Measurements from ENCODE around the gene IGFLR1.
"Not testable (repeated sequence)": the region's sequence is repeated elsewhere in the genome, so short reads cannot be mapped to it uniquely, and the experiment has no call there.

IGFLR1 gene

DNA sequence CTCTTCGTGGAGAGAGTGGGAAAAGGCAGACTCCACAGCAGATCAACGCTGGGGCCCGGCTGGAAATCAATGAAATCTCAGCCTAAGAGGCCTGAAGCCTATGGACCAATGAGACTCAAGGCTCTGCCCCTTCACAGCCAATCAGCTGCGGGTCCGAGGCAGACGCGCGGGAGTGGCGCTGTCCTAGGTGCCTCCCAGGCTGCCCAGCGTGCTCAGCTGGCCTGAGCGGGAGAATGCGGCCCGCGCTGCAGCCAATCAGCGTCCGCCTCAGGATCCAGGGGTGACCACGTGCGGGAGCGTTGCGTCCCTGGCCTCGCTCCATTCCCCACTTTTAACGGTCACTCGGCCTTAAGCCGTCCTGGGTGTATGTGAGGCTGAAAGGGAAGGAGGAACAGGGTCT is 38.0 kb downstream of the IGFLR1 start, which contains the start of gene ZBTB32:
Gene ZBTB32 (plus strand): TSS at position 341 of the 400 bp plus-strand sequence. CDS start 10,069 bp downstream, outside the sequence.
- no peak for DNase-seq

GRCh38 chr19:35703343-35703742 is 38.9 kb downstream of the IGFLR1 start:
- DNase-seq = no peak

DNA sequence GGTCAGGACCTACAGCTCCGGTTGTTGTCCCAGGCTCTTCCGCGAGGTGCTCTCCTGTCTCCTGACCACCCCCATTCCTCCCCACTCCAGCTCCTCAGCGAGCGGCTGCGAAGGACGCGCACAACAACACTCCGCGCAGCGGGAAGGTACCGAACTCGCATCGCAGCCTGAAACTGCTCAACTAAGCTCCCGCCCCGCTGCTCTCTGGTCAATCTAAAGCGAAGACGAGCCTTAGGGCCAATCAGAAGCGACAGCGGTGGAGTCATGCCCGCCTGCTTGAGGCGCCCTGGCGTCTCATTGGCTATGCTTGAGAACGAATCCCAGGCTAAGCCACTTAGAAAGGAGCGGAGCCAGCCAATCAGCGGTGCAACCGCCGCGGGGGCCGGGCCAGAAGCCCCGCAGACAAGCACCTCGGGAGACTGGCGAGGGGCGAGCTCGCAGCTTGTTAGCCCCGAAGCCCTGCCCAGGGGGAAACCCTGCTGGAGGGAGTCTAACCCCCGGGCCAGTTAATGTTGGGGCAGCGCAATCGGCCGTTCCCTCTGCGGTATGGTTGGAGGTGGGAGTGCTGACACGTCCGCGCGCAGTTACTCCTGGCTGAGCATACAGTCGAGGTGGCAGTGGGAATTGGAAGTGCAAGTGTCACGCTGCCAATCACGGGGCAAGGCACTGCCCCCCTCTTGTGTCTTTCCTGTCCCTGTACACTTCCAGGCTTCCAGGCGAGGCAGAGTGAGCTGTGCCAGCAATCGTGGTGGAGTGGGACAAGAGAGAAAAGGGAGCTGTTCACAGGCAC is 39.8 kb downstream of the IGFLR1 start:
- peak; percentile 77 for DNase-seq

- no peak for DNase-seq
Observed at GRCh38 chr19:35696835-35697234, 45.4 kb downstream of the IGFLR1 start.

DNA sequence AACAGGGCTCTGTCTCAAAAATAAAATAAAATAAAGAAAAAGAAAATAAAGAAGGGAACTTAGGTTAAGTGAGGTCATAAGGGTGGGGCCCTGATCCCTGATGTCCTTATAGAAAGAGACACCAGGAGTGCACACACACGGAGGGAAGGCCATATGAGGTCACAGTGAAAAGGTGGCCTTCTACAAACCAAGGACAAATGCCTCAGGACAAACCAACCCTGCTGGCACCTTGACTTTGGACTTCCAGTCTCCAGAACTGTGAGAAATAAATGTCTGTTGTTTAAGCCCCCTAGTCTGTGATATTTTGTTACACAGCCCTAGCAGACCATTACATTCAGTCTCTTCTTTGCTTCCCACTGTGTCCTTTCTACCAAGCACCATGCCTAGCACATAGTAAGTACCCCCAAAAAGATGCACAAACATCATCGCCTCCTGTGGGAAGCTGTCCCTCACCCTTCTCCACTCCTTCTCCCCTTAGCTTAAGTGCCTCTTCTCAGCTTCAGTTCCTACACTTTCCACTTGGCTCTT is 46.3 kb downstream of the IGFLR1 start:
- no peak for DNase-seq

DNA sequence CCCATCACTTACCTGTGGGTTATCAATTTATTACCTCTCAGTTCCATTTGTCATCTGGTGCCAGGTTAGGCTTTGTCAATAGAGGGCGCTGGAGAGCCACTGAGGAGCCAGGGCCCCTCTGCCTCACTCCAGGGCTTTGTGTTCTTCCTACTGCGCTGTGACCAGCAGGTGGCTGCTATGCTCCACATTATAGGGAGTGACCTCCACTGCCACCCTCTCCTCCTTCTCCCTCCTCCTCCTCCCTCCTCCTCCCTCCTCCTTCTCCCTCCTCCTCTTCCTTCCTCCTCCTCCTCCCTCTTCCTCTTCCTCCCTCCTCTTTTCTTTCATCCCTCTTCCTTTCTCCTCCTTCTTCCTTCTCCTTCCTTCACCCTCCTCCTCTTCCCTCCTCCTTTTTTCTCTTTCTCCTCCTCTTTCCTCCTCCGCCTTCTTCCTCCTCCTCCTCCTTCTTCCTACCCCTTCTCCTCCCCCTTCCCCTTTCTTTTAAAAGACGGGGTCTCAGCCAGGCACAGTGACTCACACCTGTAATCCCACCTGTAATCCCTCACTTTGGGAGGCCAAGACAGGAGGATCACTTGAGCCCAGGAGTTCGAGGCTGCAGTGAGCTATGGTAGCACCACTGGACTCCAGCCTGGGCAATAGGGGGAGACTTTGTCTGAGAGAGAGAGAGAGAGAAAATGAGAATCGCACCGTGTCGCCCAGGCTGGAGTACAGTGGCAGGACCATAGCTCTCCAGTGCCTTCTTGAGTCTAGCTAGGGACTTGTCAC is 48.2 kb downstream of the IGFLR1 start:
- no peak for DNase-seq

GRCh38 chr19:35693422-35693821 is 48.8 kb downstream of the IGFLR1 start:
- no peak for DNase-seq

GRCh38 chr19:35692010-35692409 is 50.2 kb downstream of the IGFLR1 start:
- no peak for DNase-seq

DNA sequence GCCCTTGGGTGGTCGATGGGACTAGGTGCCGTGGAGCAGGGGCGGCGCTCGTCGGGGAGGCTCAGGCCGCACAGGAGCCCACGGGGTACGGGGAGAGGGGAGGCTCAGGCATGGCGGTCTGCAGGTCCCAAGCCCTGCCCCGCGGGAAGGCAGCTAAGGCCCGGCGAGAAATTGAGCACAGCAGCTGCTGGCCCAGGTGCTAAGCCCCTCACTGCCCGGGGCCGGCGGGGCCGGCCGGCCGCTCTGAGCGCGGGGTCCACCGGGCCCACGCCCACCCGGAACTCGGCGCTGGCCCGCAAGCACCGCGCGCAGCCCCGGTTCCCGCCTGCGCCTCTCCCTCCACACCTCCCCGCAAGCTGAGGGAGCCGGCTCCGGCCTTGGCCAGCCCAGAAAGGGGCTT is 51.1 kb downstream of the IGFLR1 start:
- DNase-seq = not testable (repeated sequence)

DNA sequence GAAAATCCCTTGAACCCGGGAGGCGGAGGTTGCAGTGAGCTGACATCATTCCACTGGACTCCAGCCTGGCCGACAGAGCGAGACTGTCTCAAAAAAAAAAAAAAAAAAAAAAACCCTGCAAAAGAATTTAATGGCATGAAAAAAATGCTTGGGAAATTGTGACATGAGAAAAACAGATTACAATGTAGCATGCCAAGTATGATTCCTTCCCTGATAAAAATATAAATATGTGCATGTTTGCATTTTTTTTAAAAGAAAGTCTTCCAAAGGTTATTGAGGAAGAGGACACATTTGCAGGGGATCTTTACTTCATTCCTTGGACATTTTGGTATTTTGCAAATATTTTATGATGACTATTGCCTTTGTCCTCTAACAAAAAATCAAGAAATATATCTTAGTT is 52.4 kb downstream of the IGFLR1 start:
- no peak for DNase-seq
